IMR-90 (cell line): Measurements from ENCODE around the gene SLC23A1. TPM values are rescaled to one million over a fixed set of nuclear protein-coding genes. Genes with fewer than 3 reads are reported as not detected.
A peak's percentile ranks its signal among the peaks of the same experiment; 100 is the strongest.

Experiments used
- ATAC-seq: fragments of 200-7000 bp; cut with Tn5 transposase; 2 replicates; pipeline ENCODE4 v1.9.1; 2020; ENCODE audit warnings: low read depth, mild to moderate bottlenecking, moderate library complexity
- BruUV-seq: library from RNA; stranded (reverse); fragments of 400-500 nt; replicated peaks from 2 replicates; lab custom pipeline; 2021; lab: Mats Ljungman, UMichigan
- CTCF ChIA-PET: fragments of 300-600 bp; formaldehyde crosslinking; extraction: SDS; loops from one replicate; lab custom pipeline; 2021; ENCODE audit warnings: antibody characterized with exemption; lab: Yijun Ruan, JAX
- POLR2A ChIA-PET: fragments of 300-600 bp; sonication (Branson Sonifier 250); formaldehyde crosslinking; loops from one replicate; lab custom pipeline; 2022; ENCODE audit warnings: antibody characterized with exemption; ENCODE audit not compliant: unreplicated experiment; lab: Charles Lee
- DNase-seq: peaks from one replicate; pipeline ENCODE4 v3.0.0; 2013
- H2AFZ ChIP-seq: replicated peaks from 2 replicates; pipeline ENCODE3; 2013; ENCODE audit warnings: low read length, mild to moderate bottlenecking; ENCODE audit not compliant: poor library complexity
- H2AK5ac ChIP-seq: 2 replicates; pipeline ENCODE4 v1.6.1; 2013; ENCODE audit warnings: low read depth, low read length, inconsistent platforms
- H2AK9ac ChIP-seq: replicated peaks from 2 replicates; pipeline ENCODE3; 2013; ENCODE audit warnings: mild to moderate bottlenecking, low read depth, low read length, moderate library complexity; ENCODE audit not compliant: poor library complexity
- H2BK120ac ChIP-seq: 2 replicates; pipeline ENCODE4 v1.6.1; 2013; ENCODE audit warnings: low read depth, low read length, inconsistent platforms
- H2BK15ac ChIP-seq: 3 replicates; pipeline ENCODE4 v1.6.1; 2013; ENCODE audit warnings: low read depth, low read length, inconsistent platforms
- H2BK20ac ChIP-seq: 2 replicates; pipeline ENCODE4 v1.6.1; 2013; ENCODE audit warnings: low read depth, mild to moderate bottlenecking, inconsistent platforms, low read length, moderate library complexity
- H2BK5ac ChIP-seq: 2 replicates; pipeline ENCODE4 v1.6.1; 2013; ENCODE audit warnings: mild to moderate bottlenecking, low read depth, low read length, inconsistent platforms; ENCODE audit not compliant: poor library complexity, severe bottlenecking
- H3K14ac ChIP-seq: replicated peaks from 2 replicates; pipeline ENCODE4 v1.6.1; 2013; ENCODE audit warnings: low read depth, low read length, inconsistent platforms
- H3K18ac ChIP-seq: 2 replicates; pipeline ENCODE4 v1.6.1; 2013; ENCODE audit warnings: low read depth, low read length, control low read depth
- H3K23ac ChIP-seq: 2 replicates; pipeline ENCODE4 v1.6.1; 2013; ENCODE audit warnings: low read depth, low read length, inconsistent platforms
- H3K27ac ChIP-seq: 2 replicates; pipeline ENCODE4 v1.5.1; 2013; ENCODE audit warnings: mild to moderate bottlenecking, control low read depth, low read length; ENCODE audit not compliant: insufficient read depth
- H3K27me3 ChIP-seq: 2 replicates; pipeline ENCODE4 v1.6.1; 2013; ENCODE audit warnings: low read length; ENCODE audit not compliant: control insufficient read depth, insufficient read depth
- H3K36me3 ChIP-seq: 2 replicates; pipeline ENCODE4 v1.6.1; 2013; ENCODE audit warnings: low read length, mixed read lengths; ENCODE audit not compliant: control insufficient read depth, insufficient read depth
- H3K4ac ChIP-seq: 2 replicates; pipeline ENCODE4 v1.6.1; 2013; ENCODE audit warnings: low read depth, low read length, inconsistent platforms
- H3K4me1 ChIP-seq: 2 replicates; pipeline ENCODE4 v1.6.1; 2013; ENCODE audit warnings: low read length, mixed read lengths; ENCODE audit not compliant: control insufficient read depth, insufficient read depth
- H3K4me2 ChIP-seq: 2 replicates; pipeline ENCODE4 v1.6.1; 2013; ENCODE audit warnings: low read depth, mild to moderate bottlenecking, control low read depth, low read length, moderate library complexity
- H3K4me3 ChIP-seq: 2 replicates; pipeline ENCODE4 v1.5.1; 2013; ENCODE audit warnings: low read depth, mild to moderate bottlenecking, control low read depth, low read length, moderate library complexity; ENCODE audit not compliant: insufficient read depth
- H3K56ac ChIP-seq: 2 replicates; pipeline ENCODE4 v1.6.1; 2013; ENCODE audit warnings: low read length, inconsistent platforms; ENCODE audit not compliant: insufficient read depth; ENCODE audit errors: extremely low read depth
- H3K79me1 ChIP-seq, 2 experiments: 2 replicates each; pipeline ENCODE4 v1.6.1; 2013; ENCODE audit warnings: low read length in 2 of 2, inconsistent platforms in 1 of 2, low read depth in 1 of 2
- H3K9ac ChIP-seq: 2 replicates; pipeline ENCODE4 v1.6.1; 2013; ENCODE audit warnings: low read depth, low read length, control low read depth
- H3K9me1 ChIP-seq: 2 replicates; pipeline ENCODE4 v1.6.1; 2013; ENCODE audit warnings: low read length, inconsistent platforms; ENCODE audit not compliant: insufficient read depth
- H3K9me3 ChIP-seq: 2 replicates; pipeline ENCODE4 v1.6.1; 2013; ENCODE audit warnings: low read length; ENCODE audit not compliant: control insufficient read depth, insufficient read depth
- H4K20me1 ChIP-seq: 2 replicates; pipeline ENCODE4 v1.6.1; 2013; ENCODE audit warnings: low read length, inconsistent platforms; ENCODE audit not compliant: insufficient read depth
- H4K5ac ChIP-seq: 2 replicates; pipeline ENCODE4 v1.6.1; 2013; ENCODE audit warnings: mild to moderate bottlenecking, low read depth, low read length, control low read depth
- H4K8ac ChIP-seq, 2 experiments: 2 replicates each; pipeline ENCODE4 v1.6.1; 2013; ENCODE audit warnings: low read depth in 2 of 2, low read length in 2 of 2, control low read depth in 1 of 2, inconsistent platforms in 1 of 2
- H4K91ac ChIP-seq: 2 replicates; pipeline ENCODE4 v1.6.1; 2013; ENCODE audit warnings: low read depth, low read length, inconsistent platforms; ENCODE audit not compliant: insufficient read depth
- BHLHE40 ChIP-seq: fragments of 150-350 bp; IDR thresholded peaks from 2 replicates; pipeline ENCODE4 v1.6.1; 2016; ENCODE audit warnings: mild to moderate bottlenecking, low read depth, low read length
- MXI1 ChIP-seq: IDR thresholded peaks from 2 replicates; pipeline ENCODE4 v1.6.1; 2012; ENCODE audit warnings: low read depth, mild to moderate bottlenecking, low read length, moderate library complexity, borderline replicate concordance
- RFX5 ChIP-seq: IDR thresholded peaks from 2 replicates; pipeline ENCODE4 v1.8.0; 2012; ENCODE audit warnings: low read depth, mild to moderate bottlenecking, low read length, moderate library complexity
- WGBS, 2 experiments: methylation state at CpG; one replicate each; pipeline versions ENCODE4 v1.1.5 to v1.1.7; 2013; ENCODE audit warnings: missing lambda C conversion rate in 2 of 2; ENCODE audit not compliant: insufficient read length in 1 of 2; ENCODE audit errors: extremely low coverage in 2 of 2; 5-methylcytosine and 5-hydroxymethylcytosine counted together
- dilution Hi-C: fragments of 300-500 bp; cut with HindIII; formaldehyde crosslinking; loops from one replicate; pipeline ENCODE4 v1.14.3; 2018; ENCODE audit warnings: low sequenced_read_pairs; ENCODE audit not compliant: unreplicated experiment
- in situ Hi-C: fragments of 300-500 bp; cut with MboI; formaldehyde crosslinking; loops from 3 replicates; pipeline ENCODE4 v1.14.3; 2019; ENCODE audit warnings: low sequenced_read_pairs, inconsistent platforms, mixed read lengths
- intact Hi-C: fragments of 100-400 bp; cut with micrococcal nuclease; formaldehyde crosslinking; loops from 2 replicates; pipeline ENCODE4 v1.10.0; 2022
- polyA plus RNA-seq, 3 experiments: library from polyadenylated mRNA; depleted of rRNA; stranded (reverse); fragments of >200 nt; gene quantifications; 2 replicates each; pipeline ENCODE4 v1.2.3, GENCODE V29; 2012; ENCODE audit warnings: low replicate concordance in 1 of 3
- total RNA-seq: library from RNA; depleted of rRNA; stranded (reverse); fragments of >200 nt; gene quantifications from 2 replicates; pipeline ENCODE4 v1.2.3, GENCODE V29; 2012

SLC23A1 gene
- total and polyA plus RNA-seq, 2 of the 4 experiments (the other 2 are of a cell fraction) = not detected

- Histone ChIP-seq H3K4me2 (no peak overlapping the region), H3K23ac (no peak overlapping the region), H2AK5ac (no peak overlapping the region), H4K8ac (no peak overlapping the region), H3K79me1 (no peaks in the 10 kb centered on the region), H3K18ac (no peak overlapping the region), H3K9me1 (no peaks in the 10 kb centered on the region), H3K27me3 (peaks cover 28% of the 10 kb centered on the region), H3K14ac (no peak overlapping the region), H3K9me3 (peaks cover 16% of the 10 kb centered on the region; the same call in 1 of the 2 replicates), H2BK15ac (no peak overlapping the region), H2AFZ (peak overlapping the region; percentile 86), H3K4me1 (peaks cover 3% of the 10 kb centered on the region; the same call in 1 of the 2 replicates), H3K36me3 (no peaks in the 10 kb centered on the region), H2BK120ac (no peak overlapping the region), H3K4ac (no peak overlapping the region), H3K9ac (no peak overlapping the region), H2BK5ac (no peak overlapping the region), H2AK9ac (peak overlapping the region; percentile 57), H2BK20ac (no peak overlapping the region), H3K27ac (no peak overlapping the region), H4K5ac (no peak overlapping the region), H3K56ac (no peak overlapping the region), H4K20me1 (no peaks in the 10 kb centered on the region), H3K4me3 (no peak overlapping the region), H4K91ac (no peak overlapping the region)
- CTCF ChIA-PET = interaction anchor here (1.3 kb wide), 1 partner anchor 121 kb away, joined by 3 read pairs; no protein-coding TSS in a partner anchor
- no peak for DNase-seq
- intact Hi-C loops (no loop called here), in situ Hi-C loops (no loop called here), dilution Hi-C loops (no loop called here)
- no TSS peak for BruUV-seq
- no peak for ATAC-seq
- no peak for TF ChIP-seq BHLHE40
- no peak for TF ChIP-seq MXI1
- no peak for TF ChIP-seq RFX5
- POLR2A ChIA-PET = no interaction called here
- 20% methylated on average over 28 of the region's 49 CpGs; no CpG with 5 or more reads in 1 of the 2 experiments for WGBS, 2 experiments
Measured at GRCh38 chr5:139393497-139394122, 10.5 kb upstream of the SLC23A1 start.
